HEK293 (cell line): ENCODE results near the gene SNCB.

Experiments
- BCL11A ChIP-seq: fragments of 450-650 bp; formaldehyde crosslinking; IDR thresholded peaks from 2 replicates; pipeline ENCODE4 v1.5.1; 2016; ENCODE audit warnings: low read depth, missing biosample characterization, missing genetic modification characterization
- CTCF ChIP-seq: fragments of 450-650 bp; formaldehyde crosslinking; IDR thresholded peaks from 2 replicates; pipeline ENCODE4 v1.5.1; 2016; ENCODE audit warnings: missing biosample characterization, missing genetic modification characterization
- KLF16 ChIP-seq: fragments of 450-650 bp; formaldehyde crosslinking; IDR thresholded peaks from 2 replicates; pipeline ENCODE4 v1.5.1; 2017; ENCODE audit warnings: missing biosample characterization, missing genetic modification characterization
- MYNN ChIP-seq: fragments of 450-650 bp; formaldehyde crosslinking; IDR thresholded peaks from 2 replicates; pipeline ENCODE4 v1.5.1; 2016; ENCODE audit warnings: missing biosample characterization, missing genetic modification characterization, borderline replicate concordance
- PRDM4 ChIP-seq: fragments of 450-650 bp; formaldehyde crosslinking; IDR thresholded peaks from 2 replicates; pipeline ENCODE4 v1.5.1; 2017; ENCODE audit warnings: missing biosample characterization, missing genetic modification characterization
- REST ChIP-seq: fragments of 450-650 bp; formaldehyde crosslinking; IDR thresholded peaks from 2 replicates; pipeline ENCODE4 v1.5.1; 2016; ENCODE audit warnings: missing biosample characterization, missing genetic modification characterization
- YY1 ChIP-seq: fragments of 450-650 bp; formaldehyde crosslinking; IDR thresholded peaks from 2 replicates; pipeline ENCODE4 v1.5.1; 2018; ENCODE audit warnings: missing biosample characterization, missing genetic modification characterization
- ZBTB20 ChIP-seq: fragments of 450-650 bp; formaldehyde crosslinking; IDR thresholded peaks from 2 replicates; pipeline ENCODE4 v1.5.1; 2016; ENCODE audit warnings: missing biosample characterization, missing genetic modification characterization
- ZBTB44 ChIP-seq: fragments of 450-650 bp; IDR thresholded peaks from 2 replicates; pipeline ENCODE4 v1.5.1; 2018; ENCODE audit warnings: missing biosample characterization, mild to moderate bottlenecking, missing genetic modification characterization
- ZBTB49 ChIP-seq: fragments of 450-650 bp; formaldehyde crosslinking; IDR thresholded peaks from 2 replicates; pipeline ENCODE4 v1.5.1; 2016; ENCODE audit warnings: missing biosample characterization, missing genetic modification characterization, low read depth
- ZNF19 ChIP-seq: fragments of 450-650 bp; formaldehyde crosslinking; IDR thresholded peaks from 2 replicates; pipeline ENCODE4; 2016; ENCODE audit warnings: missing biosample characterization, missing genetic modification characterization, low read depth
- ZNF324 ChIP-seq: fragments of 450-650 bp; formaldehyde crosslinking; IDR thresholded peaks from 2 replicates; pipeline ENCODE4 v1.5.1; 2016; ENCODE audit warnings: missing biosample characterization, missing genetic modification characterization
- ZNF335 ChIP-seq: fragments of 450-650 bp; formaldehyde crosslinking; conservative IDR thresholded peaks from 2 replicates; pipeline ENCODE4 v1.5.1; 2016; ENCODE audit warnings: missing biosample characterization, missing genetic modification characterization
- ZNF398 ChIP-seq: fragments of 450-650 bp; formaldehyde crosslinking; IDR thresholded peaks from 2 replicates; pipeline ENCODE4 v1.5.1; 2017; ENCODE audit warnings: missing biosample characterization, missing genetic modification characterization

GRCh38 chr5:176575066-176575465 is 55.3 kb downstream of the SNCB start:
- TF ChIP-seq ZBTB44 (tag by site-specific recombination), result no peak
- TF ChIP-seq MYNN (tag by site-specific recombination), result no peak
- no peak for TF ChIP-seq ZNF324 (tag by site-specific recombination)
- TF ChIP-seq CTCF (tag by site-specific recombination), result no peak
- TF ChIP-seq ZNF19 (tag by site-specific recombination), result no peak
- no peak for TF ChIP-seq KLF16 (tag by site-specific recombination)
- no peak for TF ChIP-seq REST
- no peak for TF ChIP-seq BCL11A
- TF ChIP-seq ZBTB20 (tag by site-specific recombination), result no peak
- no peak for TF ChIP-seq PRDM4 (tag by site-specific recombination)
- no peak for TF ChIP-seq ZNF335 (tag by site-specific recombination)
- no peak for TF ChIP-seq ZBTB49 (tag by site-specific recombination)
- TF ChIP-seq ZNF398 (tag by site-specific recombination), result no peak
- no peak for TF ChIP-seq YY1 (tag by site-specific recombination)
